ENCODE measurements around the gene NMS.

DNA sequence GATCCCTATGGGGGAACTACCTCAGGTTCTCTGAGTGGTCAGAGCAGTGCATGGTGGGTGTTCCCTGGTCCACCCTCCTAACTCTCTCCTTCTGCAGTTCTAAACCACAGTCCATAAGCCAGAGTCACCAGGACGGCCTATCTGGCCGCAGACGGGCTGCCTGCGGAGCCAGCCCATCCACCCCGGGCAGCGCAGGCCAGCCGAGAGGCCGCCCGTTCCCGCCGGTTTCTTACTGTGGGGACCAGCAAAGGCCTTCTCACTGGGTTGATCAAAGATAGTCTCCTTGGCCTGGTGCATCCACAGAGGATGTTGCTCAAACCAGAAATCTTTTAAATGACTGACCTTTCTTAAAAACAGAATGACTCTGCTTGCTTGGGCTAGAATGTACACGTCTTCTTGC lies 43.2 kb upstream of the NMS start:
- TF ChIP-seq, protein P1, sequence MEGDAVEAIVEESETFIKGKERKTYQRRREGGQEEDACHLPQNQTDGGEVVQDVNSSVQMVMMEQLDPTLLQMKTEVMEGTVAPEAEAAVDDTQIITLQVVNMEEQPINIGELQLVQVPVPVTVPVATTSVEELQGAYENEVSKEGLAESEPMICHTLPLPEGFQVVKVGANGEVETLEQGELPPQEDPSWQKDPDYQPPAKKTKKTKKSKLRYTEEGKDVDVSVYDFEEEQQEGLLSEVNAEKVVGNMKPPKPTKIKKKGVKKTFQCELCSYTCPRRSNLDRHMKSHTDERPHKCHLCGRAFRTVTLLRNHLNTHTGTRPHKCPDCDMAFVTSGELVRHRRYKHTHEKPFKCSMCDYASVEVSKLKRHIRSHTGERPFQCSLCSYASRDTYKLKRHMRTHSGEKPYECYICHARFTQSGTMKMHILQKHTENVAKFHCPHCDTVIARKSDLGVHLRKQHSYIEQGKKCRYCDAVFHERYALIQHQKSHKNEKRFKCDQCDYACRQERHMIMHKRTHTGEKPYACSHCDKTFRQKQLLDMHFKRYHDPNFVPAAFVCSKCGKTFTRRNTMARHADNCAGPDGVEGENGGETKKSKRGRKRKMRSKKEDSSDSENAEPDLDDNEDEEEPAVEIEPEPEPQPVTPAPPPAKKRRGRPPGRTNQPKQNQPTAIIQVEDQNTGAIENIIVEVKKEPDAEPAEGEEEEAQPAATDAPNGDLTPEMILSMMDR (conservative IDR thresholded peaks at IDR 0.05; ENCODE audit: low read length) = no peak
- TF ChIP-seq EZH2phosphoT487 (IDR thresholded peaks at IDR 0.05; ENCODE audit: borderline replicate concordance, low read depth, low read length) = no peak
